ENCODE results near the gene RC3H2.

DNA sequence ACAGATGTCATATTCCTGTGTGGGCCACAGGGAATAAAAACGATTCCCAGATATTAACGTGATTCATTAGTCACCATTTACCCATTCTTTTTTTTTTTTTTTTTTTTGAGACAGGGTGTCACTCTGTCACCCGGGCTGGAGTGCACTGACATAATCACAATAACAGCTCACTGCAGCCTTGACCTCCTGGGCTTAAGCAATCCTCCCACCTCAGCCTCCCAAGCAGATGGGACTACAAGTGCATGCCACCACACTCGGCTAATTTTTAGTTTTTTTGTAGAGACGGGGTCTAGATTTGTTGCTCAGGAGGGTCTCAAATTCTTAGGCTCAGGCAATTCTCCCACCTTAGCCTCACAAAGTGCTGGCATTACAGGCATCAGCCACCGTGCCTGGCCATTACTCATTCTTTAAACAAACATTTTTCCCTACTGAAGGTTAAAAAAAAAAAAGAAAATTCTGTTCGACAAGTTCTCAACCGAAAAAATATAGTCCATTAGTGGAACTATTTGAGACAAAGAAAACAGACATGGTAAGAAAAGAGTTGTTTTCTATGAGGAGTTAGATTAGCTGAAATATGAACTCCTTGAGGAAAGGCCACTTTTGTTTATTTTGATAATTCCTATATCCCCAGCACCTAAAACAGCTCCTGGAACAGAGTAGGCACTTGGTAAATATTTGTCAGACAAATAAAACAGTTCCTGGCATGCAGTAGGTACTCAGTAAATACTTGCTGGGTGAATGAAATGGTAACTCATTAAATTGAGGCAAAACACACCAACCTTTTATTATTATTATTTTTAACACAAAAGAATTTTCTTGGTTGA lies 44.6 kb downstream of the RC3H2 start:
- no peak for TF ChIP-seq ZNF12 (CRISPR knock-in tag; IDR thresholded peaks at IDR 0.05)
- no peak for TF ChIP-seq TAF1 (CRISPR knock-in tag; IDR thresholded peaks at IDR 0.05)
- TF ChIP-seq ZNF709 (CRISPR knock-in tag; IDR thresholded peaks at IDR 0.05), result no peak
- TF ChIP-seq, protein P1, sequence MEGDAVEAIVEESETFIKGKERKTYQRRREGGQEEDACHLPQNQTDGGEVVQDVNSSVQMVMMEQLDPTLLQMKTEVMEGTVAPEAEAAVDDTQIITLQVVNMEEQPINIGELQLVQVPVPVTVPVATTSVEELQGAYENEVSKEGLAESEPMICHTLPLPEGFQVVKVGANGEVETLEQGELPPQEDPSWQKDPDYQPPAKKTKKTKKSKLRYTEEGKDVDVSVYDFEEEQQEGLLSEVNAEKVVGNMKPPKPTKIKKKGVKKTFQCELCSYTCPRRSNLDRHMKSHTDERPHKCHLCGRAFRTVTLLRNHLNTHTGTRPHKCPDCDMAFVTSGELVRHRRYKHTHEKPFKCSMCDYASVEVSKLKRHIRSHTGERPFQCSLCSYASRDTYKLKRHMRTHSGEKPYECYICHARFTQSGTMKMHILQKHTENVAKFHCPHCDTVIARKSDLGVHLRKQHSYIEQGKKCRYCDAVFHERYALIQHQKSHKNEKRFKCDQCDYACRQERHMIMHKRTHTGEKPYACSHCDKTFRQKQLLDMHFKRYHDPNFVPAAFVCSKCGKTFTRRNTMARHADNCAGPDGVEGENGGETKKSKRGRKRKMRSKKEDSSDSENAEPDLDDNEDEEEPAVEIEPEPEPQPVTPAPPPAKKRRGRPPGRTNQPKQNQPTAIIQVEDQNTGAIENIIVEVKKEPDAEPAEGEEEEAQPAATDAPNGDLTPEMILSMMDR (CRISPR knock-in tag; IDR thresholded peaks at IDR 0.05), result no peak
- no peak for TF ChIP-seq CBFB (CRISPR knock-in tag; IDR thresholded peaks at IDR 0.05)
- TF ChIP-seq ZNF274 (CRISPR knock-in tag; IDR thresholded peaks at IDR 0.05), result no peak
- no peak for TF ChIP-seq HIVEP1 (CRISPR knock-in tag; IDR thresholded peaks at IDR 0.05)
- TF ChIP-seq, protein P2, sequence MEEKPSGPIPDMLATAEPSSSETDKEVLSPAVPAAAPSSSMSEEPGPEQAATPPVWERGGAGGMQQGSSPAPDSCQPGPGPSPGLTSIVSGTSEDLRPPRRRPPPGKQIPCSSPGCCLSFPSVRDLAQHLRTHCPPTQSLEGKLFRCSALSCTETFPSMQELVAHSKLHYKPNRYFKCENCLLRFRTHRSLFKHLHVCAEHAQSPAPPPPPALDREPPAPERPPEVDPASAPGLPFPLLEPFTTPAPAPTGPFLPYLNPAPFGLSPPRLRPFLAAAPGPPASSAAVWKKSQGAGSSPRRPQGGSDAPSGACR (CRISPR knock-in tag; IDR thresholded peaks at IDR 0.05), result no peak
